SJCRH30 (cell line): Measurements from ENCODE around the gene EPN2. TPM values are rescaled to one million over a fixed set of nuclear protein-coding genes. Genes with fewer than 3 reads are reported as not detected.
"Not testable (repeated sequence)": the region's sequence is repeated elsewhere in the genome, so short reads cannot be mapped to it uniquely, and the experiment has no call there.

Source experiments
- DNase-seq, 2 experiments: peaks; one replicate each; pipeline ENCODE4 v3.0.0-alpha.2; 2015 to 2020
- H3K27ac ChIP-seq: fragments of 250-450 bp; sonication (Bioruptor Pico); 2 replicates; pipeline ENCODE4 v1.5.1; 2020; ENCODE audit warnings: mild to moderate bottlenecking, moderate library complexity
- H3K27me3 ChIP-seq: fragments of 250-450 bp; sonication (Bioruptor Pico); 2 replicates; pipeline ENCODE4 v1.5.1; 2020; ENCODE audit warnings: mild to moderate bottlenecking, moderate library complexity
- H3K36me3 ChIP-seq: fragments of 250-450 bp; sonication (Bioruptor Pico); 2 replicates; pipeline ENCODE4 v1.5.1; 2020; ENCODE audit warnings: mild to moderate bottlenecking, moderate library complexity
- H3K4me1 ChIP-seq: fragments of 250-450 bp; sonication (Bioruptor Pico); 2 replicates; pipeline ENCODE4 v1.5.1; 2020; ENCODE audit warnings: mild to moderate bottlenecking, moderate library complexity
- H3K4me3 ChIP-seq: fragments of 250-450 bp; sonication (Bioruptor Pico); 2 replicates; pipeline ENCODE4 v1.5.1; 2020; ENCODE audit warnings: mild to moderate bottlenecking, moderate library complexity
- H3K9me3 ChIP-seq: fragments of 250-450 bp; sonication (Bioruptor Pico); replicated peaks from 2 replicates; pipeline ENCODE4 v1.5.1; 2020; ENCODE audit warnings: mild to moderate bottlenecking, moderate library complexity
- total RNA-seq: library from RNA; depleted of rRNA; stranded (reverse); fragments of >200 nt; shearing (Covaris generic); gene quantifications from 2 replicates; pipeline ENCODE4 v1.2.3, GENCODE V29; 2014

The EPN2 gene
- total RNA-seq, 1 experiment from 2014 or later, result 64.1 TPM

GRCh38 chr17:19226610-19227588 lies 10.3 kb upstream of the EPN2 start:
- not testable (repeated sequence) for H3K4me3 ChIP-seq, H3K4me1 ChIP-seq, H3K36me3 ChIP-seq, DNase-seq, H3K9me3 ChIP-seq, H3K27ac ChIP-seq, H3K27me3 ChIP-seq

DNA sequence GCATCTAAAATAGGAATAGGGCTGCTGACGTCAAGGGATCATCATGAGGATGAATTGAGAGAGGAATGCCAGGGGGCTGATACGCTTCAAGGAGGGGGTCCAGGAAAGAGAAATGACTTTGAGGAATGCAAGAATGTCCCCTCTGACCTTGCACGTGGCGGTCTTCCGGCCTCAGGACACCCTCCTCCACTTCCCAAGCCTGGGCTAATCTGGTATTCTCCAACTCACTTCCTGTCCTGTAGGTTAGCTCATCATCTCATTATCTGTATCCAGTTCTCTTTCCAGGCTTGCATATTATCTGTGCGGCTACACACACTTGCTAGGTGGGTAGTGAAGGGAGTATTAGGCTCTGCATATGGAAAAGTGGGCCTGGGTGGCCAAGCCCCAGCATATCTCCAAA lies 2.5 kb upstream of the EPN2 start:
- not testable (repeated sequence) for H3K27ac ChIP-seq, H3K36me3 ChIP-seq, H3K4me3 ChIP-seq, H3K27me3 ChIP-seq, H3K9me3 ChIP-seq, DNase-seq, H3K4me1 ChIP-seq

GRCh38 chr17:19236351-19237138 lies 621 bp upstream of the EPN2 start:
- H3K36me3 ChIP-seq, H3K4me3 ChIP-seq, H3K27ac ChIP-seq, H3K4me1 ChIP-seq, H3K27me3 ChIP-seq, DNase-seq, H3K9me3 ChIP-seq: not testable (repeated sequence)

DNA sequence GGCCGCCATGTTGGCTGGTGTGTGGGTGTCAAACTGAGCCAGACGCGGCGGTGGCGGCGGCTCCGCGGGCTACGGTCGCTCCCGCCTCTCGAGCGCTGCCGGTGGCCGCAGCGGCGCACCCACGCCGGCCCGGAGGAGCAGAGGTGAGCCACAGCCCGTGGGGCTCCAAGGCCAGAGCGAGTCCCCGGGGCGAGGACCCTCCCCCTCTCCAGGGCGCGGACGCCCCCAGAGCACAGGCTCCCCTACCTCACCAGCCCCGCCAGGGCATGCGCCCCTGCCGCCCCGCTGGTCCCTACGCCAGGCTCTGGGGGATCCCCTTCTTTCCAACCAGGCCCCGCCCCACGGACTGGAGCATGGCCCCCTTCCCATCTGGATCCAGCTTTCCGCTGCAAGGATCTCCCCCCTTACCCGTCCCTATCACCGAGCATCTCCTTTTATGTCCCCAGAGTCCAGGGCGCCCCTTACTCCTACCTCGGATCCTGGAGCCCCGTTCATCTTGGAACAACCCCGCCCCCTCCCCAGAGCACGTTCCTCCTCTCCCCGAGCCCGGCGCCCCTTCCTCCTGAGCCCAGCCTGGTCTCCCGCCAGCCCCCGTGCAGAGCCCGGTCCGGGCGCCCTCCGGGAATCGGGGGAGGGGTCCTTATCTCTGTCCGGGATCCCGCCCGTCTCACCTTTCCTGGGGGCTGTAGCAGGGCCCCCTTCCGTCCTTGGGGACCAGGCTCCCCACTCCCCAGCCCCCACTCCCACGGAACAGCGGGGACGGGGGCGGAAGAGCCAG lies 412 bp downstream of the EPN2 start:
- peak; percentile 83 to 85 for DNase-seq
- H3K9me3 ChIP-seq, result no peaks in the 10 kb centered on the region
- no peaks in the 10 kb centered on the region for H3K36me3 ChIP-seq
- peak overlapping the region; percentile 64 for H3K27ac ChIP-seq
- H3K27me3 ChIP-seq, result no peaks in the 10 kb centered on the region
- H3K4me3 ChIP-seq, result peak overlapping the region; percentile 99
- H3K4me1 ChIP-seq, result peaks cover 3% of the 10 kb centered on the region; the same call in 1 of the 2 replicates

GRCh38 chr17:19238167-19238505 lies 970 bp downstream of the EPN2 start:
- Histone ChIP-seq H3K36me3 (no peaks in the 10 kb centered on the region), H3K4me1 (peaks cover 3% of the 10 kb centered on the region; the same call in 1 of the 2 replicates), H3K9me3 (no peaks in the 10 kb centered on the region), H3K27me3 (no peaks in the 10 kb centered on the region), H3K27ac (peak overlapping the region; percentile 64), H3K4me3 (peak overlapping the region; percentile 99)
- DNase-seq, result peak; percentile 75 to 82

DNA sequence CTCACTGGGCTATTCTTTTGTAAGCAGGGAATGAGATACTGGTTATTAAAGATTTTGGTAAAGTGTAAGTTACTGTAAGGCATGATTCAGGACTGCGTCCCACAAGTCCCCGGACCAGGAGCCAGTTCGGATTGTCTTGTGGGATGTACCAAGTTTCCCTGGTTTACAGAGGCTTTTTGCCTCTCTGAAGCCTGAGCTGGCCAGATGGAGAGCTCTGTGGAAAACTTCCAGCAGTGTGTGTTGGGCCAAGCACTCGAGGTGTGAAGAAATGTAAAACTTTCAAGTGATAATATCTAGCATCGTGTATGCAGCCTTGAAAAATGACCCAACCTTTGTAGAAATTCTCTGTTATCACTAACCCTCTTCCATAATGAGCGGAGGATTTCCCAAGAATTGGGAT lies 2.4 kb downstream of the EPN2 start:
- Histone ChIP-seq H3K9me3 (no peaks in the 10 kb centered on the region), H3K36me3 (peaks cover 4% of the 10 kb centered on the region; the same call in 1 of the 2 replicates), H3K4me1 (peaks cover 3% of the 10 kb centered on the region; the same call in 1 of the 2 replicates), H3K27me3 (no peaks in the 10 kb centered on the region), H3K27ac (no peak overlapping the region), H3K4me3 (no peak overlapping the region)
- DNase-seq, result no peak

DNA sequence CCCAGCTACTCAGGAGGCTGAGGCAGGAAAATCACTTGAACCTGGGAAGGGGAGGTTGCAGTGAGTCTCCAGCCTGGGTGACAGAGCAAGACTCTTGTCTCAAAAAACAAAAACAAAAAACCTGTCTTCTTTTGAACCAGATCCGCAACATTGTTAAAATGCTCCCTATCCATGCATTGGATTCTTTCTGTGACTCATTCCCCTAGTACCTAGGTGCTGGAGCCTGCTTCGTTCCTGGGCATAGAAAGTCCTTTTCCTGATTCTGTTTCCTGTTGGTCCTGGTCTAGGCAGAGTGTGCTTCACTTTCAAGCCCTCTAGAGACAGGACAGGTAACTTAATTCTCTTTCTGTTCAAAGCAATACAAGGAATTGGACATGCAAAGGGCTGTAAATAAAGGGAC lies 5.2 kb downstream of the EPN2 start:
- peaks cover 3% of the 10 kb centered on the region; the same call in 1 of the 2 replicates for H3K4me1 ChIP-seq
- H3K27me3 ChIP-seq, result no peaks in the 10 kb centered on the region
- no peaks in the 10 kb centered on the region for H3K9me3 ChIP-seq
- no peak overlapping the region for H3K27ac ChIP-seq
- peaks cover 4% of the 10 kb centered on the region; the same call in 1 of the 2 replicates for H3K36me3 ChIP-seq
- no peak overlapping the region for H3K4me3 ChIP-seq
- no peak for DNase-seq

- Histone ChIP-seq H3K4me1 (peaks cover 4% of the 10 kb centered on the region), H3K9me3 (no peaks in the 10 kb centered on the region), H3K4me3 (no peak overlapping the region), H3K36me3 (peaks cover 4% of the 10 kb centered on the region; the same call in 1 of the 2 replicates), H3K27me3 (no peaks in the 10 kb centered on the region), H3K27ac (no peak overlapping the region)
- no peak for DNase-seq
Observed at GRCh38 chr17:19242926-19243325, 5.8 kb downstream of the EPN2 start.

- Histone ChIP-seq H3K4me1 (peaks cover 10% of the 10 kb centered on the region), H3K9me3 (no peaks in the 10 kb centered on the region), H3K4me3 (no peak overlapping the region), H3K36me3 (peaks cover 4% of the 10 kb centered on the region; the same call in 1 of the 2 replicates), H3K27ac (no peak overlapping the region), H3K27me3 (no peaks in the 10 kb centered on the region)
- DNase-seq, result no peak
Observed at GRCh38 chr17:19243838-19244237, 6.7 kb downstream of the EPN2 start.

DNA sequence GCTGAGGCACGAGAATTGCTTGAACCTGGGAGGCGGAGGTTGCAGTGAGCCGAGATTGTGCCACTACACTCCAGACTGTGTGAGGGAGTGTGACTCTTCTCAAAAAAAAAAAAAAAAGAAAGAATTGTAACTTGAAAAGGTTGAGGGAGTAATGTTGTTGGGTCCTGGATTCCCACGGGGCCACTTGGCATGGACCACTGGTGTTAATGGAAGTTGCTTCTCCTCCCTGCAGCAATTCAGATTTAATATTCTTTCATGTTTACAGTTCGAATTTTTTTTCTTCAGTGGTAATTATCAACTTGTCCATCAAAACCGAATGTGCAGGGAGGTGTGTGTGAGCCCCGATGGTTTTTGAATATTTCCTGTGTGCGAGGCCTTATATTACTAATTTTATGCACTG lies 7.2 kb downstream of the EPN2 start:
- no peak for DNase-seq
- peaks cover 15% of the 10 kb centered on the region for H3K4me1 ChIP-seq
- no peak overlapping the region for H3K27ac ChIP-seq
- no peak overlapping the region for H3K4me3 ChIP-seq
- H3K36me3 ChIP-seq, result peaks cover 4% of the 10 kb centered on the region; the same call in 1 of the 2 replicates
- H3K9me3 ChIP-seq, result no peaks in the 10 kb centered on the region
- H3K27me3 ChIP-seq, result no peaks in the 10 kb centered on the region

DNA sequence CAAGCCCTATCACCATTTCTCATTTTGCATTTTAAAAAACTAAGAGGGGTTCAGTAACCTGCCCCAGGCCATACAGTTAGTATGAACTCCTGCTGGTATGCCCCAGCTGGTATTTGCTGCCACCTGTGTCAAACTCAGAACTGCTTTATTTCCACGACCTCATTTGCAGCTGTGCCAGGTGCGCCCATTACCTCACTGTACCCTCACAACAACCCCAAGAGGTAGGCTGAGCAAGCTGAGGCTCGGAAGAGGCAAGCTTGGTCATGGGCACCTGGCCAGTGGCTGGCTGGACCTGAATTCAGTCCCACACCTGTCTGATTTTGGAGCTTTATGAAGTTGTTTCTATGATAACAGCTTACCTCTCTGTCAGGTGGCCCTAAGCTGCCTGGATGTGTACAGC lies 7.6 kb downstream of the EPN2 start:
- H3K9me3 ChIP-seq, result no peaks in the 10 kb centered on the region
- peaks cover 19% of the 10 kb centered on the region for H3K4me1 ChIP-seq
- H3K27ac ChIP-seq, result no peak overlapping the region
- H3K4me3 ChIP-seq, result no peak overlapping the region
- H3K36me3 ChIP-seq, result peaks cover 4% of the 10 kb centered on the region; the same call in 1 of the 2 replicates
- no peak for DNase-seq
- no peaks in the 10 kb centered on the region for H3K27me3 ChIP-seq

DNA sequence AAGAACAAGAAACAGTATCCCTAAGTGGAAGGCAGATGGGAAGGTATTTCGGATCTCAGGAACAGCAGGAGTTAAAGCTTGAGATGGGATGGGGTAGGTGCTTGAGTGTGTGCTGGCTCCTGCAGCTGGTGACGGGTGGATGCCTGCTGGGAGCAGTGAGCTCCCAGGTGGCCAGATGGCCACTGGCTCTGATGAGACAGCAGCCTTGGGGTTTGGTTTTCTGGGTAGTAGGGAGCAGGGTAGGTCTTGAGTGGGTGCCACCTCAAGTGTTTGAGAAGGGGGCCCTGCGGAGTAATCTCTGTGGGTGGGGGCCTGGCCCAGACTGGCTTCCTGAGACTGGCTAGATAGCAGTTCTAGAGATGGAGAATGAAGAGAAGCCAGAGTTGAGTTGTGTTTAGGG lies 10.3 kb downstream of the EPN2 start:
- no peaks in the 10 kb centered on the region for H3K9me3 ChIP-seq
- H3K27ac ChIP-seq, result no peak overlapping the region
- peaks cover 20% of the 10 kb centered on the region for H3K4me1 ChIP-seq

GRCh38 chr17:19248151-19248927 lies 11.2 kb downstream of the EPN2 start:
- Histone ChIP-seq H3K9me3 (0 out of 2 replicates have a peak, but pooled peaks cover 3% of the 10 kb centered on the region), H3K27me3 (no peaks in the 10 kb centered on the region), H3K4me1 (peaks cover 20% of the 10 kb centered on the region), H3K27ac (no peak overlapping the region), H3K36me3 (peaks cover 13% of the 10 kb centered on the region; the same call in 1 of the 2 replicates), H3K4me3 (no peak overlapping the region)
- no peak for DNase-seq

More for the DNA sequence above, 10.3 kb downstream of the EPN2 start:
- no peak for DNase-seq
- no peak overlapping the region for H3K4me3 ChIP-seq
- H3K27me3 ChIP-seq, result no peaks in the 10 kb centered on the region
- H3K36me3 ChIP-seq, result peaks cover 7% of the 10 kb centered on the region; the same call in 1 of the 2 replicates
